CD4-positive, alpha-beta memory T cell (primary cell): ENCODE results near the gene KDM2A. TPM values are rescaled to one million over a fixed set of nuclear protein-coding genes. Genes with fewer than 3 reads are reported as not detected.

Experiments used
- CTCF ChIA-PET: fragments of 350-600 bp; sonication (Branson Sonifier 250); formaldehyde crosslinking; loops from one replicate; lab custom pipeline; 2021; ENCODE audit warnings: inconsistent platforms; ENCODE audit not compliant: partially characterized antibody; lab: Charles Lee
- POLR2A ChIA-PET: fragments of 350-600 bp; sonication (Branson Sonifier 250); formaldehyde crosslinking; loops from one replicate; lab custom pipeline; 2021; ENCODE audit not compliant: partially characterized antibody; lab: Charles Lee
- DNase-seq, 5 donors: peaks; one replicate each; pipeline versions ENCODE4 v3.0.0 to v3.0.0-alpha.2; 2020 to 2022; ENCODE audit warnings: mixed read lengths in 1 of 5
- H3K27ac ChIP-seq: one replicate; pipeline ENCODE4 v1.7.0; 2013; ENCODE audit warnings: low read depth, low read length
- H3K27me3 ChIP-seq: 2 replicates; pipeline ENCODE4 v1.7.0; 2013; ENCODE audit warnings: mild to moderate bottlenecking, low read length, moderate library complexity; ENCODE audit not compliant: insufficient read depth
- H3K36me3 ChIP-seq: 2 replicates; pipeline ENCODE4 v1.7.0; 2013; ENCODE audit warnings: mild to moderate bottlenecking, low read length, moderate library complexity; ENCODE audit not compliant: insufficient read depth
- H3K4me1 ChIP-seq: 2 replicates; pipeline ENCODE4 v1.7.0; 2013; ENCODE audit warnings: mild to moderate bottlenecking, low read length, moderate library complexity; ENCODE audit not compliant: insufficient read depth
- H3K4me3 ChIP-seq, 2 donors: one replicate each; pipeline ENCODE4 v1.7.0; 2013; ENCODE audit warnings: low read length in 2 of 2, mild to moderate bottlenecking in 1 of 2
- H3K9me3 ChIP-seq, 2 donors: one replicate each; pipeline ENCODE4 v1.7.0; 2013; ENCODE audit warnings: low read length in 2 of 2, control low read depth in 1 of 2; ENCODE audit not compliant: control insufficient read depth in 1 of 2
- H3K27ac Mint-ChIP-seq, 7 donors: one replicate each; pipeline ENCODE4 v1.8.0; 2020 to 2021; ENCODE audit warnings: mixed read lengths in 7 of 7, mild to moderate bottlenecking in 6 of 7, inconsistent platforms in 3 of 7, moderate library complexity in 3 of 7
- H3K27me3 Mint-ChIP-seq, 2 donors: one replicate each; pipeline ENCODE4 v1.8.0; 2020 to 2021; ENCODE audit warnings: mixed read lengths in 2 of 2
- H3K36me3 Mint-ChIP-seq, 2 donors: one replicate each; pipeline ENCODE4 v1.8.0; 2020 to 2021; ENCODE audit warnings: mixed read lengths in 2 of 2, inconsistent platforms in 1 of 2, mild to moderate bottlenecking in 1 of 2
- H3K4me1 Mint-ChIP-seq, 4 donors: one replicate each; pipeline ENCODE4 v1.8.0; 2020 to 2021; ENCODE audit warnings: mixed read lengths in 4 of 4, mild to moderate bottlenecking in 1 of 4
- H3K4me3 Mint-ChIP-seq, 8 donors: one replicate each; pipeline ENCODE4 v1.8.0; 2020 to 2021; ENCODE audit warnings: mixed read lengths in 8 of 8, mild to moderate bottlenecking in 7 of 8, moderate library complexity in 6 of 8, inconsistent platforms in 3 of 8
- H3K9me3 Mint-ChIP-seq, 8 donors: one replicate each; pipeline ENCODE4 v1.8.0; 2020 to 2021; ENCODE audit warnings: mixed read lengths in 8 of 8, mild to moderate bottlenecking in 5 of 8, inconsistent platforms in 3 of 8, moderate library complexity in 1 of 8
- intact Hi-C: fragments of 100-400 bp; cut with micrococcal nuclease; formaldehyde crosslinking; loops from one replicate; pipeline ENCODE4 v1.15.1; 2023
- polyA plus RNA-seq, 2 donors: library from polyadenylated mRNA; unstranded; fragments of 300-500 nt; fragmentation: Illumina TruSeq; gene quantifications; one replicate each; pipeline ENCODE4 v1.2.3, GENCODE V29; 2021
- total RNA-seq, 2 experiments: library from RNA; stranded (reverse); gene quantifications; one replicate each; pipeline ENCODE4 v1.2.3, GENCODE V29; 2021

The KDM2A gene
- total and polyA plus RNA-seq, 4 experiments from 2014 or later = 14.0 to 200 (median 105) TPM

DNA sequence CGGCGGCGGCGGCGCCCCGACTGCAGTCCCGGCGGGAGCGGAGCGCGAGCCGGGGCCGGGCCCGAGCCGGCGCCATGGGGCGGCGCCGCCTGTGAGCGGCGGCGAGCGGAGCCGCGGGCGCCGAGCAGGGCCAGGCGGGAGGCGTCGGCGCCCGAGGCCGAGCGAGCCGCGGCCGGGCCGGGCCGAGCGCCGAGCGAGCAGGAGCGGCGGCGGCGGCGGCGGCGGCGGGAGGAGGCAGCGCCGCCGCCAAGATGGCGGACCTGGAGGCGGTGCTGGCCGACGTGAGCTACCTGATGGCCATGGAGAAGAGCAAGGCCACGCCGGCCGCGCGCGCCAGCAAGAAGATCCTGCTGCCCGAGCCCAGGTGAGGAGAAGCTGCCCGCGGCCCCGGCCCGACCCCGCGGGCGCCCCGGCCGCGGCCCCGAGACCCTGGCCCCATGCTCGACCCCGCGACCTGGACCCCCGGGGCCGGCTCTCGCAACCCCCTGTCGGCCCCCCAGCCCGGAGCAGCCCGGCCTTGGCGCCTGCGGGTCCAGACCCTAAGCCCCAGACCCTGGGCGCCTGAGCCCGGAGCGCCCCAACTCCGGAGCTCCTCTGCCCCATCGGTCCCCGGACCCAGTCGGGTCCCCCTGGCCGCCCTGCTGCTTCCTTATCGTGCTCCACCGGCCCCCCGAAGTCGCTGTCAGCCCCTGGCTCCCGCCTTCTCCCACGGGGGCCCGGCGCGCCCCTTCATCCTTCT, 147.6 kb downstream of the KDM2A start, which contains the start of gene GRK2:
GRK2 (plus strand) TSS at position 25 of the 739 bp plus-strand sequence; CDS start at position 252, 227 bp downstream.
- Histone ChIP-seq H3K36me3 (peaks cover 12% of the 10 kb centered on the region), H3K4me3 (peak within 1 kb of the TSS; percentile 88 to 92), H3K4me1 (peaks cover 67% of the 10 kb centered on the region), H3K27me3 (no peaks in the 10 kb centered on the region), H3K27ac (peak within 1 kb of the TSS; percentile 80), H3K9me3 (no peaks in the 10 kb centered on the region)
- peak in 4 of 5 donors; percentile 29 to 57 (median 45) for DNase-seq
- peaks cover 38 to 84% (median 56%) of the 10 kb centered on the region in 4 donors for H3K4me1 Mint-ChIP-seq
- H3K36me3 Mint-ChIP-seq = peaks cover 29 to 43% of the 10 kb centered on the region in 2 donors
- H3K9me3 Mint-ChIP-seq = no peaks in the 10 kb centered on the region
- ChIA-PET POLR2A (interaction anchor here (1.1 to 17.3 kb wide), 10 partner anchors 13 to 138 kb away, joined by 3 to 1163 read pairs (median 14); partner anchors contain the start of genes ANKRD13D, POLD4 and SSH3), CTCF (interaction anchor here (1.0 to 7.1 kb wide), 6 partner anchors 11 to 125 kb away, joined by 5 to 54 read pairs (median 10); partner anchors contain the start of gene RAD9A)
- H3K27ac Mint-ChIP-seq = peak within 1 kb of the TSS; percentile 91 to 98 (median 96)
- peaks cover 0 to 5% of the 10 kb centered on the region in 2 donors for H3K27me3 Mint-ChIP-seq
- H3K4me3 Mint-ChIP-seq = peak within 1 kb of the TSS; percentile 92 to 98 (median 97)
- intact Hi-C loops = loop anchor here (1.0 to 5.0 kb wide), 4 partner anchors 22 to 106 kb away; partner anchors contain the start of genes CLCF1 and POLD4

GRCh38 chr11:67267188-67268080, 148.4 kb downstream of the KDM2A start:
- Histone ChIP-seq H3K36me3 (peaks cover 20% of the 10 kb centered on the region), H3K4me3 (peak overlapping the region; percentile 88 to 92), H3K4me1 (peaks cover 67% of the 10 kb centered on the region), H3K27me3 (no peaks in the 10 kb centered on the region), H3K27ac (peak overlapping the region; percentile 80), H3K9me3 (no peaks in the 10 kb centered on the region)
- peak overlapping the region; percentile 91 to 98 (median 96) for H3K27ac Mint-ChIP-seq
- ChIA-PET POLR2A (interaction anchor here (0.7 to 17.3 kb wide), 17 partner anchors 14 to 163 kb away, joined by 3 to 1163 read pairs (median 4); partner anchors contain the start of genes ANKRD13D, POLD4, PPP1CA and SSH3), CTCF (interaction anchor here (0.9 to 7.1 kb wide), 11 partner anchors 10 to 124 kb away, joined by 3 to 54 read pairs (median 6); partner anchors contain the start of genes ANKRD13D and RAD9A)
- peak overlapping the region; percentile 92 to 98 (median 97) for H3K4me3 Mint-ChIP-seq
- DNase-seq = peak; percentile 26 to 58 (median 45)
- intact Hi-C loops = loop anchor here (1.0 to 5.0 kb wide), 3 partner anchors 10 to 105 kb away; partner anchors contain the start of gene CLCF1
- H3K36me3 Mint-ChIP-seq = peaks cover 29 to 50% of the 10 kb centered on the region in 2 donors
- peaks cover 0 to 2% of the 10 kb centered on the region in 2 donors for H3K27me3 Mint-ChIP-seq
- no peaks in the 10 kb centered on the region for H3K9me3 Mint-ChIP-seq
- H3K4me1 Mint-ChIP-seq = peaks cover 41 to 84% (median 58%) of the 10 kb centered on the region in 4 donors

- CTCF ChIA-PET = interaction anchor here (0.9 to 7.1 kb wide), 11 partner anchors 9 to 123 kb away, joined by 3 to 54 read pairs (median 6); partner anchors contain the start of genes ANKRD13D and RAD9A
- peaks cover 67% of the 10 kb centered on the region for H3K4me1 ChIP-seq
- H3K4me3 ChIP-seq = peak overlapping the region; percentile 88 to 92
- H3K9me3 ChIP-seq = no peaks in the 10 kb centered on the region
- DNase-seq = peak; percentile 51 to 85 (median 63)
- Mint-ChIP-seq H3K27ac (peak overlapping the region; percentile 91 to 98 (median 96)), H3K36me3 (peaks cover 29 to 50% of the 10 kb centered on the region in 2 donors), H3K4me3 (peak overlapping the region; percentile 92 to 98 (median 97)), H3K27me3 (no peaks in the 10 kb centered on the region), H3K9me3 (no peaks in the 10 kb centered on the region), H3K4me1 (peaks cover 37 to 84% (median 54%) of the 10 kb centered on the region in 4 donors)
- POLR2A ChIA-PET = interaction anchor here (0.7 to 17.3 kb wide), 15 partner anchors 18 to 162 kb away, joined by 3 to 1163 read pairs (median 5); partner anchors contain the start of genes ANKRD13D, POLD4, PPP1CA and SSH3
- peaks cover 28% of the 10 kb centered on the region for H3K36me3 ChIP-seq
- intact Hi-C loops = loop anchor here (1.0 to 5.0 kb wide), 2 partner anchors 9 to 104 kb away; partner anchors contain the start of gene CLCF1
- peak overlapping the region; percentile 80 for H3K27ac ChIP-seq
- H3K27me3 ChIP-seq = no peaks in the 10 kb centered on the region
Observed at GRCh38 chr11:67268081-67268961, 149.3 kb downstream of the KDM2A start.

- H3K27me3 ChIP-seq = no peaks in the 10 kb centered on the region
- no peaks in the 10 kb centered on the region for H3K27me3 Mint-ChIP-seq
- peak in 1 of 5 donors; percentile 17 for DNase-seq
- H3K27ac Mint-ChIP-seq = peak overlapping the region; percentile 91 to 98 (median 96)
- peaks cover 29 to 50% of the 10 kb centered on the region in 2 donors for H3K36me3 Mint-ChIP-seq
- ChIA-PET POLR2A (interaction anchor here (3.0 to 17.3 kb wide), 7 partner anchors 17 to 134 kb away, joined by 20 to 1163 read pairs (median 72); partner anchors contain the start of genes ANKRD13D, POLD4, PPP1CA and SSH3), CTCF (interaction anchor here (0.7 to 7.1 kb wide), 6 partner anchors 8 to 149 kb away, joined by 3 to 54 read pairs (median 8); no protein-coding TSS in a partner anchor)
- intact Hi-C loops = loop anchor here (1.0 to 5.0 kb wide), 2 partner anchors 8 to 103 kb away; partner anchors contain the start of gene CLCF1
- no peaks in the 10 kb centered on the region for H3K9me3 Mint-ChIP-seq
- H3K4me3 Mint-ChIP-seq = peak overlapping the region; percentile 92 to 98 (median 97)
- H3K4me1 ChIP-seq = peaks cover 72% of the 10 kb centered on the region
- H3K36me3 ChIP-seq = peaks cover 29% of the 10 kb centered on the region
- peak overlapping the region; percentile 80 for H3K27ac ChIP-seq
- H3K9me3 ChIP-seq = no peaks in the 10 kb centered on the region
- peak overlapping the region; percentile 88 to 92 for H3K4me3 ChIP-seq
- H3K4me1 Mint-ChIP-seq = peaks cover 38 to 85% (median 55%) of the 10 kb centered on the region in 4 donors
Observed at GRCh38 chr11:67268962-67269268, 149.9 kb downstream of the KDM2A start.

DNA sequence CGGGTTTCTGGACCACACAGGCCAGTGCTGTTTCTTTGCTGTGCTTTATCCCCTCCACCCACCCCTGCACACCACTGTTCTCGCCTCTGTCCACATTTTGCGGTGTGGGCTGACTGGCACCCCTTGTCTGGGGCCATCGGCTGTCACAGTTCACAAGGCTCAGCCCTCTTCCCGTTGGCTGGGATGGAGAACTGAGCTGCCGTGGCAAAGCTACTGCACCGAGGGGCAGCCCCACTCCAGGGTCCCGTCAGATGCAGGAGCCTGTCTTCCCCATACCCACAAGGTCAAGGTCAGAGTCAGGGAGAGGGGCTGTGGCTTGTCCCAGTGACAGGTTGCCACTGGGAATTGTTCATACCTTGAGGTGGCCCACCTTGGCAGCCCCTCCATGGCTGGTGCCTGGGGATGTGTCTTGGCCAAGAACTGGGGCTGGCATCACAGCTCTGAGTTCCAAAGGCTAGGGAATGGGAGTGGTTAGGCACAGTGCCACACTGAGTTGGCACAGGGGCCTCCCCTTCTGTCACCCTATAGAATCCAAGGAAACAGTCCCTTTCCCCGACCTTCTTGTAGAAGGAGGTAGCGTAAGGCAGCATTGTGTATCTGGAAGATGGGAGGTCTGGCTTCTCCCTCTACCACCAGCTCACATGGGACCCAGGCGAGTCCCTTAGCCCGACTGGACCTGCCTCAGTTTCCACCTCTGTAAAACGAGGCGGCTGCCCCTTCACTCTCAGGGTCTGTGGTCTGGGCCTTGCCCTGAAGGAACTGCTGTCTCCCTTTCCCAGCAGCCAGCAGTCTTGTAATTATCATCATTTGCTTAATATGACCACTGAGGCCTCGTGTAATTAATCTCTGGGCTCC, 150.6 kb downstream of the KDM2A start:
- H3K36me3 Mint-ChIP-seq = peaks cover 29 to 54% of the 10 kb centered on the region in 2 donors
- ChIA-PET CTCF (interaction anchor here (0.7 to 7.1 kb wide), 6 partner anchors 8 to 148 kb away, joined by 3 to 54 read pairs (median 12); no protein-coding TSS in a partner anchor), POLR2A (interaction anchor here (1.5 to 17.3 kb wide), 10 partner anchors 7 to 345 kb away, joined by 4 to 1163 read pairs (median 25); partner anchors contain the start of genes ANKRD13D, POLD4, PPP1CA and SSH3)
- no peaks in the 10 kb centered on the region for H3K27me3 Mint-ChIP-seq
- H3K27me3 ChIP-seq = no peaks in the 10 kb centered on the region
- peaks cover 79% of the 10 kb centered on the region for H3K4me1 ChIP-seq
- peak overlapping the region; percentile 87 to 88 for H3K4me3 ChIP-seq
- peak overlapping the region; percentile 80 for H3K27ac ChIP-seq
- H3K9me3 ChIP-seq = no peaks in the 10 kb centered on the region
- no peaks in the 10 kb centered on the region for H3K9me3 Mint-ChIP-seq
- H3K4me3 Mint-ChIP-seq = peak overlapping the region; percentile 92 to 98 (median 97)
- peak in 1 of 5 donors; percentile 47 for DNase-seq
- peak overlapping the region; percentile 92 to 98 (median 95) for H3K27ac Mint-ChIP-seq
- H3K36me3 ChIP-seq = peaks cover 29% of the 10 kb centered on the region
- H3K4me1 Mint-ChIP-seq = peaks cover 36 to 85% (median 58%) of the 10 kb centered on the region in 4 donors
- intact Hi-C loops = loop anchor here (5.0 kb wide), 1 partner anchor 103 kb away; the partner anchor contains the start of gene CLCF1
